ENCODE data around the gene DBN1. TPM values are rescaled to one million over a fixed set of nuclear protein-coding genes. Genes with fewer than 3 reads are reported as not detected.

DBN1 gene
- total RNA-seq, 1 experiment from 2014 or later: 286 TPM

- H3K27ac ChIP-seq (ENCODE audit: low read depth, low read length, poor library complexity, severe bottlenecking): no peak overlapping the region
- H3K4me1 ChIP-seq (ENCODE audit: insufficient read depth, low read length, poor library complexity, severe bottlenecking): no peaks in the 10 kb centered on the region
- DNase-seq (ENCODE audit: low spot score): no peak
- TF ChIP-seq EZH2 (IDR thresholded peaks at IDR 0.05; ENCODE audit: borderline replicate concordance, low read depth, low read length, poor library complexity, severe bottlenecking) (no peak), CTCF (conservative IDR thresholded peaks at IDR 0.05; ENCODE audit: low read depth, low read length) (no peak)
- no peaks in the 10 kb centered on the region for H3K9me3 ChIP-seq (ENCODE audit: low read depth, low read length, poor library complexity, severe bottlenecking)
- ChIA-PET POLR2A (ENCODE audit: low non-redundant PET) (no interaction called here), CTCF (no interaction called here)
- intact Hi-C loops (cut with micrococcal nuclease; ENCODE audit: unreplicated experiment): no loop called here
- no peak overlapping the region for H3K4me3 ChIP-seq (ENCODE audit: low read depth, low read length, poor library complexity, severe bottlenecking)
- H3K27me3 ChIP-seq (replicated peaks; ENCODE audit: insufficient read depth, low read depth, low read length, poor library complexity): no peaks in the 10 kb centered on the region
- no TSS peak for BruUV-seq (replicated peaks)
- peaks cover 27% of the 10 kb centered on the region for H3K36me3 ChIP-seq (ENCODE audit: insufficient read depth, low read length, poor library complexity, severe bottlenecking)
Observed at GRCh38 chr5:177508221-177508611, 34.8 kb upstream of the DBN1 start.

GRCh38 chr5:177507596-177508220 is 34.3 kb upstream of the DBN1 start:
- Histone ChIP-seq H3K27me3 (replicated peaks; ENCODE audit: insufficient read depth, low read depth, low read length, poor library complexity) (no peaks in the 10 kb centered on the region), H3K27ac (ENCODE audit: low read depth, low read length, poor library complexity, severe bottlenecking) (no peak overlapping the region), H3K4me1 (ENCODE audit: insufficient read depth, low read length, poor library complexity, severe bottlenecking) (no peaks in the 10 kb centered on the region), H3K36me3 (ENCODE audit: insufficient read depth, low read length, poor library complexity, severe bottlenecking) (peaks cover 22% of the 10 kb centered on the region), H3K4me3 (ENCODE audit: low read depth, low read length, poor library complexity, severe bottlenecking) (no peak overlapping the region), H3K9me3 (ENCODE audit: low read depth, low read length, poor library complexity, severe bottlenecking) (no peaks in the 10 kb centered on the region)
- no peak for DNase-seq (ENCODE audit: low spot score)
- TF ChIP-seq EZH2 (IDR thresholded peaks at IDR 0.05; ENCODE audit: borderline replicate concordance, low read depth, low read length, poor library complexity, severe bottlenecking) (no peak), CTCF (conservative IDR thresholded peaks at IDR 0.05; ENCODE audit: low read depth, low read length) (no peak)
- CTCF ChIA-PET: no interaction called here
- BruUV-seq (replicated peaks): no TSS peak
- intact Hi-C loops (cut with micrococcal nuclease; ENCODE audit: unreplicated experiment): no loop called here
- POLR2A ChIA-PET (ENCODE audit: low non-redundant PET): no interaction called here

- POLR2A ChIA-PET (ENCODE audit: low non-redundant PET): interaction anchor here (0.7 kb wide), 1 partner anchor 464 kb away, joined by 16 read pairs; no protein-coding TSS in a partner anchor
- intact Hi-C loops (cut with micrococcal nuclease; ENCODE audit: unreplicated experiment): no loop called here
- BruUV-seq (replicated peaks): no TSS peak
- no peaks in the 10 kb centered on the region for H3K27me3 ChIP-seq (replicated peaks; ENCODE audit: insufficient read depth, low read depth, low read length, poor library complexity)
- H3K36me3 ChIP-seq (ENCODE audit: insufficient read depth, low read length, poor library complexity, severe bottlenecking): peaks cover 17% of the 10 kb centered on the region
- H3K27ac ChIP-seq (ENCODE audit: low read depth, low read length, poor library complexity, severe bottlenecking): no peak overlapping the region
- TF ChIP-seq CTCF (conservative IDR thresholded peaks at IDR 0.05; ENCODE audit: low read depth, low read length) (peak; percentile 22; the same call in 1 of the 2 replicates), EZH2 (IDR thresholded peaks at IDR 0.05; ENCODE audit: borderline replicate concordance, low read depth, low read length, poor library complexity, severe bottlenecking) (no peak)
- H3K9me3 ChIP-seq (ENCODE audit: low read depth, low read length, poor library complexity, severe bottlenecking): no peaks in the 10 kb centered on the region
- CTCF ChIA-PET: no interaction called here
- DNase-seq (ENCODE audit: low spot score): no peak
- no peak overlapping the region for H3K4me3 ChIP-seq (ENCODE audit: low read depth, low read length, poor library complexity, severe bottlenecking)
- no peaks in the 10 kb centered on the region for H3K4me1 ChIP-seq (ENCODE audit: insufficient read depth, low read length, poor library complexity, severe bottlenecking)
Observed at GRCh38 chr5:177507165-177507564, 33.7 kb upstream of the DBN1 start.

Data from A673 (cell line).